Measurements from ENCODE around the gene DYNC2H1. TPM values are rescaled to one million over a fixed set of nuclear protein-coding genes. Genes with fewer than 3 reads are reported as not detected.

DYNC2H1 gene
- total RNA-seq, 2 donors from 2014 or later = 2.1 to 2.8 TPM

- intact Hi-C loops (cut with DNase I) = no loop called here
- Histone ChIP-seq H3K27ac (no peak overlapping the region), H3K4me3 (no peak overlapping the region), H3K27me3 (no peaks in the 10 kb centered on the region), H3K9me3 (no peaks in the 10 kb centered on the region), H3K4me1 (no peaks in the 10 kb centered on the region), H3K36me3 (no peaks in the 10 kb centered on the region), H3K9ac (ENCODE audit: low read depth in 2 of 2, low read length in 2 of 2) (no peak overlapping the region)
- TF ChIP-seq CTCF (IDR thresholded peaks at IDR 0.05) = no peak
- DNase-seq = no peak
These were observed 415.8 kb downstream of the DYNC2H1 start for GRCh38 chr11:103525069-103525468.

- Histone ChIP-seq H3K27me3 (no peaks in the 10 kb centered on the region), H3K9ac (ENCODE audit: low read depth in 2 of 2, low read length in 2 of 2) (no peak overlapping the region), H3K4me3 (no peak overlapping the region), H3K36me3 (no peaks in the 10 kb centered on the region), H3K27ac (no peak overlapping the region), H3K4me1 (no peaks in the 10 kb centered on the region), H3K9me3 (no peaks in the 10 kb centered on the region)
- no peak for TF ChIP-seq CTCF (IDR thresholded peaks at IDR 0.05)
- intact Hi-C loops (cut with DNase I) = no loop called here
- DNase-seq = no peak
These were observed 418.8 kb downstream of the DYNC2H1 start for GRCh38 chr11:103528046-103528445.

GRCh38 chr11:103528596-103528995, 419.4 kb downstream of the DYNC2H1 start:
- no peaks in the 10 kb centered on the region for H3K9me3 ChIP-seq
- no peak overlapping the region for H3K9ac ChIP-seq (ENCODE audit: low read depth in 2 of 2, low read length in 2 of 2)
- H3K4me1 ChIP-seq = no peaks in the 10 kb centered on the region
- TF ChIP-seq CTCF (IDR thresholded peaks at IDR 0.05) = no peak
- no peak overlapping the region for H3K27ac ChIP-seq
- no peak overlapping the region for H3K4me3 ChIP-seq
- H3K36me3 ChIP-seq = no peaks in the 10 kb centered on the region
- no peaks in the 10 kb centered on the region for H3K27me3 ChIP-seq
- intact Hi-C loops (cut with DNase I) = no loop called here
- DNase-seq = no peak

- no peak overlapping the region for H3K4me3 ChIP-seq
- no peaks in the 10 kb centered on the region for H3K27me3 ChIP-seq
- no peaks in the 10 kb centered on the region for H3K4me1 ChIP-seq
- H3K9ac ChIP-seq (ENCODE audit: low read depth in 2 of 2, low read length in 2 of 2) = no peak overlapping the region
- H3K36me3 ChIP-seq = no peaks in the 10 kb centered on the region
- intact Hi-C loops (cut with DNase I) = no loop called here
- no peaks in the 10 kb centered on the region for H3K9me3 ChIP-seq
- no peak overlapping the region for H3K27ac ChIP-seq
- DNase-seq = no peak
- no peak for TF ChIP-seq CTCF (IDR thresholded peaks at IDR 0.05)
These were observed 420.0 kb downstream of the DYNC2H1 start for GRCh38 chr11:103529181-103529684.

Other genes starting within 250 kb of the DYNC2H1 start
- 10 to 100 TPM in 1 of 2 donors, 1 to 10 TPM in 1; 2.3 to 11.7 TPM for gene MMP12, start 234.4 kb upstream of the DYNC2H1 start, total RNA-seq
- gene MMP13, start 153.7 kb upstream of the DYNC2H1 start, total RNA-seq = not detected
- 10 to 100 TPM; 14.7 to 25.4 TPM for gene DCUN1D5, start 17.3 kb upstream of the DYNC2H1 start, total RNA-seq